ENCODE data around the gene FAM136A. TPM values are rescaled to one million over a fixed set of nuclear protein-coding genes. Genes with fewer than 3 reads are reported as not detected.
"Not testable (repeated sequence)": the region's sequence is repeated elsewhere in the genome, so short reads cannot be mapped to it uniquely, and the experiment has no call there.

The FAM136A gene
- total RNA-seq, 1 donor from 2014 or later, result 2.0 TPM

- no peaks in the 10 kb centered on the region for H3K36me3 ChIP-seq
- H3K9me3 ChIP-seq, result no peaks in the 10 kb centered on the region
- intact Hi-C loops (cut with DNase I), result no loop called here
- no peaks in the 10 kb centered on the region for H3K4me1 ChIP-seq
- H3K27ac ChIP-seq, result no peak overlapping the region
- DNase-seq (ENCODE audit: low spot score in 2 of 2), result no peak
- no peak overlapping the region for H3K4me3 ChIP-seq
- no peaks in the 10 kb centered on the region for H3K27me3 ChIP-seq
- no peak for TF ChIP-seq CTCF (IDR thresholded peaks at IDR 0.05)
Observed at GRCh38 chr2:70310899-70311298, 9.0 kb upstream of the FAM136A start.

- H3K27ac ChIP-seq, result no peak overlapping the region
- intact Hi-C loops (cut with DNase I), result loop anchor here (10.0 kb wide), 1 partner anchor 669 kb away; the partner anchor contains the start of gene ANKRD53
- DNase-seq (ENCODE audit: low spot score in 2 of 2), result no peak
- no peak overlapping the region for H3K4me3 ChIP-seq
- H3K4me1 ChIP-seq, result peaks cover 0 to 5% of the 10 kb centered on the region in 2 donors
- no peaks in the 10 kb centered on the region for H3K9me3 ChIP-seq
- no peaks in the 10 kb centered on the region for H3K27me3 ChIP-seq
- no peak for TF ChIP-seq CTCF (IDR thresholded peaks at IDR 0.05)
- no peaks in the 10 kb centered on the region for H3K36me3 ChIP-seq
Observed at GRCh38 chr2:70305531-70305930, 3.7 kb upstream of the FAM136A start.

- TF ChIP-seq CTCF (IDR thresholded peaks at IDR 0.05), result no peak
- intact Hi-C loops (cut with DNase I), result loop anchor here (5.0 to 10.0 kb wide), 4 partner anchors 57 to 1843 kb away; partner anchors contain the start of genes ANKRD53, CYP26B1 and TIA1
Observed at GRCh38 chr2:70304498-70304897, 2.6 kb upstream of the FAM136A start.

GRCh38 chr2:70303186-70303585 is 1.3 kb upstream of the FAM136A start:
- Histone ChIP-seq H3K4me1 (peaks cover 0 to 5% of the 10 kb centered on the region in 2 donors), H3K27ac (no peak overlapping the region), H3K36me3 (peaks cover 2 to 18% of the 10 kb centered on the region in 2 donors), H3K9me3 (no peaks in the 10 kb centered on the region), H3K27me3 (no peaks in the 10 kb centered on the region), H3K4me3 (no peak overlapping the region)
- intact Hi-C loops (cut with DNase I), result loop anchor here (5.0 to 10.0 kb wide), 4 partner anchors 56 to 1844 kb away; partner anchors contain the start of genes ANKRD53, CYP26B1 and TIA1
- no peak for DNase-seq (ENCODE audit: low spot score in 2 of 2)
- no peak for TF ChIP-seq CTCF (IDR thresholded peaks at IDR 0.05)

More at GRCh38 chr2:70304498-70304897, 2.6 kb upstream of the FAM136A start:
- no peaks in the 10 kb centered on the region for H3K27me3 ChIP-seq
- H3K4me3 ChIP-seq, result no peak overlapping the region
- H3K27ac ChIP-seq, result no peak overlapping the region
- H3K4me1 ChIP-seq, result peaks cover 0 to 5% of the 10 kb centered on the region in 2 donors
- no peak for DNase-seq (ENCODE audit: low spot score in 2 of 2)
- peaks cover 2 to 4% of the 10 kb centered on the region in 2 donors for H3K36me3 ChIP-seq
- no peaks in the 10 kb centered on the region for H3K9me3 ChIP-seq

- not testable (repeated sequence) for H3K4me1 ChIP-seq; DNase-seq (ENCODE audit: low spot score in 2 of 2); H3K9me3 ChIP-seq; H3K27me3 ChIP-seq
- peaks cover 5 to 20% of the 10 kb centered on the region in 2 donors for H3K36me3 ChIP-seq
- peak overlapping the region; percentile 66 to 84 for H3K4me3 ChIP-seq
- peak overlapping the region; percentile 80 for H3K27ac ChIP-seq
- intact Hi-C loops (cut with DNase I), result loop anchor here (5.0 to 10.0 kb wide), 4 partner anchors 55 to 1845 kb away; partner anchors contain the start of genes ANKRD53, CYP26B1 and TIA1
Observed at GRCh38 chr2:70302195-70302546, 304 bp upstream of the FAM136A start.

GRCh38 chr2:70300771-70301343 is 1.0 kb downstream of the FAM136A start:
- intact Hi-C loops (cut with DNase I), result loop anchor here (1.0 to 10.0 kb wide), 5 partner anchors 54 to 1846 kb away; partner anchors contain the start of genes ANKRD53, CYP26B1 and TIA1
- Histone ChIP-seq H3K4me1 (peaks cover 0 to 5% of the 10 kb centered on the region in 2 donors), H3K27me3 (no peaks in the 10 kb centered on the region), H3K27ac (peak overlapping the region; percentile 80), H3K36me3 (peaks cover 5 to 26% of the 10 kb centered on the region in 2 donors), H3K4me3 (peak overlapping the region; percentile 66 to 84), H3K9me3 (no peaks in the 10 kb centered on the region)
- no peak for DNase-seq (ENCODE audit: low spot score in 2 of 2)
- TF ChIP-seq CTCF (IDR thresholded peaks at IDR 0.05), result no peak

GRCh38 chr2:70297828-70298227 is 4.0 kb downstream of the FAM136A start:
- intact Hi-C loops (cut with DNase I), result loop anchor here (10.0 kb wide), 2 partner anchors 697 to 767 kb away; partner anchors contain the start of genes NAGK and TEX261
- H3K9me3 ChIP-seq; H3K27me3 ChIP-seq; H3K4me1 ChIP-seq; DNase-seq (ENCODE audit: low spot score in 2 of 2); H3K27ac ChIP-seq; H3K4me3 ChIP-seq: not testable (repeated sequence)
- peaks cover 5 to 26% of the 10 kb centered on the region in 2 donors for H3K36me3 ChIP-seq
